ENCODE results near the gene CCNL2. TPM values are rescaled to one million over a fixed set of nuclear protein-coding genes. Genes with fewer than 3 reads are reported as not detected.

CCNL2 gene
- total and polyA plus RNA-seq, 2 of the 13 experiments (the other 11 are each of a cell fraction or from before 2014, with no cell fraction given) = 105 to 340 TPM

DNA sequence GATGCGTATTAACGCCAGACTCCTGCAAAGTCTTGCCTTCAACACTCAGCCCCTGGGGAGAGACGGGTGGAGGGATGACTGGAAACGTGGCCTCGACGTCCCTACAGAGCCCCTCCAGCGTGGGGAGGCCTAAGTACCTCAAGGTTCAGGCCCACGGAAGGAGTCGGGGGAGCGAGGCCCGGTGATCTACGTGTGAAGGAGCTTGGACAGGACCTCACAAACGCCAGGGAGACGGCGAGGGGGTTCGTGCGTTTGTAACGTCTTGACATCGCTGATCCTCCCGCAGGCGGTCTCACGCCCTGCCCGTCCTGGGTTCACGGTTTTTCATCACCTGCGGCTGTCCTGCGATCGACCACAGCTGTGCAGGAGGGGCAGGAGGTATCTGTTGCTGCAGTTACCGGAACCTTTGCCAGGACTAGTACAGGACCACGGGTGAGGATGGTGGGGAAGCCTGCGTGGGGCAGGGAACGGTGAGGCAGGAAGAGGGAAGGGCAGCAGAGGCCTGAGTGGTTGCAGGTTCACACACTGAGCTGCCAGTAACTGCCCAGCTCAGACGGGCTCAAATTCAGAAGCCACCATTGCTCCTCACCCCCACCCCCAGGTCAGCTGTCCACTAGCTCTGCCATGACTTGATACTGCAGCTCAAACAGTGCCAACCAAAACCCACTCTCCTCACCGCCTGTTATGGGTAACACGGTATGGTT lies 889 bp upstream of the CCNL2 start (continued):
- TF ChIP-seq KLF6 (CRISPR knock-in tag; IDR thresholded peaks at IDR 0.05) = no peak
- TF ChIP-seq ZBTB3 (CRISPR knock-in tag; IDR thresholded peaks at IDR 0.05; ENCODE audit: borderline replicate concordance, low read depth) = no peak
- no peak for TF ChIP-seq XRCC5 (optimal IDR thresholded peaks at IDR 0.05; ENCODE audit: low read length)
- TF ChIP-seq IKZF1 (IDR thresholded peaks at IDR 0.05) = no peak
- no peak for TF ChIP-seq PHB2 (IDR thresholded peaks at IDR 0.05; ENCODE audit: partially characterized antibody)
- TF ChIP-seq, protein P1, sequence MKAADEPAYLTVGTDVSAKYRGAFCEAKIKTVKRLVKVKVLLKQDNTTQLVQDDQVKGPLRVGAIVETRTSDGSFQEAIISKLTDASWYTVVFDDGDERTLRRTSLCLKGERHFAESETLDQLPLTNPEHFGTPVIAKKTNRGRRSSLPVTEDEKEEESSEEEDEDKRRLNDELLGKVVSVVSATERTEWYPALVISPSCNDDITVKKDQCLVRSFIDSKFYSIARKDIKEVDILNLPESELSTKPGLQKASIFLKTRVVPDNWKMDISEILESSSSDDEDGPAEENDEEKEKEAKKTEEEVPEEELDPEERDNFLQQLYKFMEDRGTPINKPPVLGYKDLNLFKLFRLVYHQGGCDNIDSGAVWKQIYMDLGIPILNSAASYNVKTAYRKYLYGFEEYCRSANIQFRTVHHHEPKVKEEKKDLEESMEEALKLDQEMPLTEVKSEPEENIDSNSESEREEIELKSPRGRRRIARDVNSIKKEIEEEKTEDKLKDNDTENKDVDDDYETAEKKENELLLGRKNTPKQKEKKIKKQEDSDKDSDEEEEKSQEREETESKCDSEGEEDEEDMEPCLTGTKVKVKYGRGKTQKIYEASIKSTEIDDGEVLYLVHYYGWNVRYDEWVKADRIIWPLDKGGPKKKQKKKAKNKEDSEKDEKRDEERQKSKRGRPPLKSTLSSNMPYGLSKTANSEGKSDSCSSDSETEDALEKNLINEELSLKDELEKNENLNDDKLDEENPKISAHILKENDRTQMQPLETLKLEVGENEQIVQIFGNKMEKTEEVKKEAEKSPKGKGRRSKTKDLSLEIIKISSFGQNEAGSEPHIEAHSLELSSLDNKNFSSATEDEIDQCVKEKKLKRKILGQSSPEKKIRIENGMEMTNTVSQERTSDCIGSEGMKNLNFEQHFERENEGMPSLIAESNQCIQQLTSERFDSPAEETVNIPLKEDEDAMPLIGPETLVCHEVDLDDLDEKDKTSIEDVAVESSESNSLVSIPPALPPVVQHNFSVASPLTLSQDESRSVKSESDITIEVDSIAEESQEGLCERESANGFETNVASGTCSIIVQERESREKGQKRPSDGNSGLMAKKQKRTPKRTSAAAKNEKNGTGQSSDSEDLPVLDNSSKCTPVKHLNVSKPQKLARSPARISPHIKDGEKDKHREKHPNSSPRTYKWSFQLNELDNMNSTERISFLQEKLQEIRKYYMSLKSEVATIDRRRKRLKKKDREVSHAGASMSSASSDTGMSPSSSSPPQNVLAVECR (CRISPR knock-in tag; IDR thresholded peaks at IDR 0.05; ENCODE audit: borderline replicate concordance) = no peak
- TF ChIP-seq MYNN (CRISPR knock-in tag; IDR thresholded peaks at IDR 0.05; ENCODE audit: low read depth) = no peak
- TF ChIP-seq, protein P2, sequence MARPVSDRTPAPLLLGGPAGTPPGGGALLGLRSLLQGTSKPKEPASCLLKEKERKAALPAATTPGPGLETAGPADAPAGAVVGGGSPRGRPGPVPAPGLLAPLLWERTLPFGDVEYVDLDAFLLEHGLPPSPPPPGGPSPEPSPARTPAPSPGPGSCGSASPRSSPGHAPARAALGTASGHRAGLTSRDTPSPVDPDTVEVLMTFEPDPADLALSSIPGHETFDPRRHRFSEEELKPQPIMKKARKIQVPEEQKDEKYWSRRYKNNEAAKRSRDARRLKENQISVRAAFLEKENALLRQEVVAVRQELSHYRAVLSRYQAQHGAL (CRISPR knock-in tag; IDR thresholded peaks at IDR 0.05; ENCODE audit: not compliant biosample characterization) = no peak
- TF ChIP-seq, protein P3, sequence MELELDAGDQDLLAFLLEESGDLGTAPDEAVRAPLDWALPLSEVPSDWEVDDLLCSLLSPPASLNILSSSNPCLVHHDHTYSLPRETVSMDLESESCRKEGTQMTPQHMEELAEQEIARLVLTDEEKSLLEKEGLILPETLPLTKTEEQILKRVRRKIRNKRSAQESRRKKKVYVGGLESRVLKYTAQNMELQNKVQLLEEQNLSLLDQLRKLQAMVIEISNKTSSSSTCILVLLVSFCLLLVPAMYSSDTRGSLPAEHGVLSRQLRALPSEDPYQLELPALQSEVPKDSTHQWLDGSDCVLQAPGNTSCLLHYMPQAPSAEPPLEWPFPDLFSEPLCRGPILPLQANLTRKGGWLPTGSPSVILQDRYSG (CRISPR knock-in tag; IDR thresholded peaks at IDR 0.05) = no peak
- no peak for TF ChIP-seq TOPORS (CRISPR knock-in tag; IDR thresholded peaks at IDR 0.05)
- peak; percentile 44 for TF ChIP-seq RBM39 (IDR thresholded peaks at IDR 0.05; ENCODE audit: low read depth, low read length, poor library complexity, severe bottlenecking)
- no peak for TF ChIP-seq FOXA3 (CRISPR knock-in tag; IDR thresholded peaks at IDR 0.05)
- TF ChIP-seq ELF1 (CRISPR knock-in tag; IDR thresholded peaks at IDR 0.05) = no peak
- TF ChIP-seq RARG (CRISPR knock-in tag; IDR thresholded peaks at IDR 0.05; ENCODE audit: low read depth) = no peak
- no peak for TF ChIP-seq ZNF672 (CRISPR knock-in tag; IDR thresholded peaks at IDR 0.05)
- TF ChIP-seq, protein P4, sequence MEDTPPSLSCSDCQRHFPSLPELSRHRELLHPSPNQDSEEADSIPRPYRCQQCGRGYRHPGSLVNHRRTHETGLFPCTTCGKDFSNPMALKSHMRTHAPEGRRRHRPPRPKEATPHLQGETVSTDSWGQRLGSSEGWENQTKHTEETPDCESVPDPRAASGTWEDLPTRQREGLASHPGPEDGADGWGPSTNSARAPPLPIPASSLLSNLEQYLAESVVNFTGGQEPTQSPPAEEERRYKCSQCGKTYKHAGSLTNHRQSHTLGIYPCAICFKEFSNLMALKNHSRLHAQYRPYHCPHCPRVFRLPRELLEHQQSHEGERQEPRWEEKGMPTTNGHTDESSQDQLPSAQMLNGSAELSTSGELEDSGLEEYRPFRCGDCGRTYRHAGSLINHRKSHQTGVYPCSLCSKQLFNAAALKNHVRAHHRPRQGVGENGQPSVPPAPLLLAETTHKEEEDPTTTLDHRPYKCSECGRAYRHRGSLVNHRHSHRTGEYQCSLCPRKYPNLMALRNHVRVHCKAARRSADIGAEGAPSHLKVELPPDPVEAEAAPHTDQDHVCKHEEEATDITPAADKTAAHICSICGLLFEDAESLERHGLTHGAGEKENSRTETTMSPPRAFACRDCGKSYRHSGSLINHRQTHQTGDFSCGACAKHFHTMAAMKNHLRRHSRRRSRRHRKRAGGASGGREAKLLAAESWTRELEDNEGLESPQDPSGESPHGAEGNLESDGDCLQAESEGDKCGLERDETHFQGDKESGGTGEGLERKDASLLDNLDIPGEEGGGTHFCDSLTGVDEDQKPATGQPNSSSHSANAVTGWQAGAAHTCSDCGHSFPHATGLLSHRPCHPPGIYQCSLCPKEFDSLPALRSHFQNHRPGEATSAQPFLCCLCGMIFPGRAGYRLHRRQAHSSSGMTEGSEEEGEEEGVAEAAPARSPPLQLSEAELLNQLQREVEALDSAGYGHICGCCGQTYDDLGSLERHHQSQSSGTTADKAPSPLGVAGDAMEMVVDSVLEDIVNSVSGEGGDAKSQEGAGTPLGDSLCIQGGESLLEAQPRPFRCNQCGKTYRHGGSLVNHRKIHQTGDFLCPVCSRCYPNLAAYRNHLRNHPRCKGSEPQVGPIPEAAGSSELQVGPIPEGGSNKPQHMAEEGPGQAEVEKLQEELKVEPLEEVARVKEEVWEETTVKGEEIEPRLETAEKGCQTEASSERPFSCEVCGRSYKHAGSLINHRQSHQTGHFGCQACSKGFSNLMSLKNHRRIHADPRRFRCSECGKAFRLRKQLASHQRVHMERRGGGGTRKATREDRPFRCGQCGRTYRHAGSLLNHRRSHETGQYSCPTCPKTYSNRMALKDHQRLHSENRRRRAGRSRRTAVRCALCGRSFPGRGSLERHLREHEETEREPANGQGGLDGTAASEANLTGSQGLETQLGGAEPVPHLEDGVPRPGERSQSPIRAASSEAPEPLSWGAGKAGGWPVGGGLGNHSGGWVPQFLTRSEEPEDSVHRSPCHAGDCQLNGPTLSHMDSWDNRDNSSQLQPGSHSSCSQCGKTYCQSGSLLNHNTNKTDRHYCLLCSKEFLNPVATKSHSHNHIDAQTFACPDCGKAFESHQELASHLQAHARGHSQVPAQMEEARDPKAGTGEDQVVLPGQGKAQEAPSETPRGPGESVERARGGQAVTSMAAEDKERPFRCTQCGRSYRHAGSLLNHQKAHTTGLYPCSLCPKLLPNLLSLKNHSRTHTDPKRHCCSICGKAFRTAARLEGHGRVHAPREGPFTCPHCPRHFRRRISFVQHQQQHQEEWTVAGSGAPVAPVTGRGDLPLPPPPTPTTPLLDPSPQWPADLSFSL (CRISPR knock-in tag; IDR thresholded peaks at IDR 0.05) = no peak
- TF ChIP-seq ZMYM3 (CRISPR knock-in tag; IDR thresholded peaks at IDR 0.05) = no peak
- no peak for TF ChIP-seq ZNF567 (CRISPR knock-in tag; IDR thresholded peaks at IDR 0.05; ENCODE audit: borderline replicate concordance)
